HG02763 (cell line): ENCODE measurements around the gene ZNF580.

Experiments used
- ATAC-seq: cut with Tn5 transposase; IDR thresholded peaks from one replicate; pipeline ENCODE4 v1.9.1; 2021; ENCODE audit warnings: mild to moderate bottlenecking, moderate library complexity; ENCODE audit not compliant: unreplicated experiment

Gene ZNF580

GRCh38 chr19:55674841-55675660 is 34.2 kb downstream of the ZNF580 start, which contains the start of gene EPN1:
Gene EPN1, plus strand, starts transcription at chr19:55675226. Its CDS starts 3,402 bp downstream, at chr19:55678628.
- ATAC-seq: peak; percentile 75

- ATAC-seq: no peak
Measured at GRCh38 chr19:55675661-55676354, 35.0 kb downstream of the ZNF580 start.

- no peak for ATAC-seq
Measured at GRCh38 chr19:55676383-55676782, 35.6 kb downstream of the ZNF580 start.

- ATAC-seq: no peak
Measured at GRCh38 chr19:55676889-55677505, 36.2 kb downstream of the ZNF580 start.

GRCh38 chr19:55677572-55678028 is 36.8 kb downstream of the ZNF580 start:
- ATAC-seq: no peak

- ATAC-seq: peak; percentile 50
Measured at GRCh38 chr19:55678121-55678671, 37.4 kb downstream of the ZNF580 start.

GRCh38 chr19:55679343-55680257 is 38.8 kb downstream of the ZNF580 start:
- ATAC-seq: no peak

- ATAC-seq: no peak
Measured at GRCh38 chr19:55680339-55681130, 39.7 kb downstream of the ZNF580 start.

GRCh38 chr19:55681131-55682092 is 40.6 kb downstream of the ZNF580 start:
- ATAC-seq: no peak

GRCh38 chr19:55683449-55684261 is 42.9 kb downstream of the ZNF580 start:
- ATAC-seq: no peak

- no peak for ATAC-seq
Measured at GRCh38 chr19:55684946-55685681, 44.3 kb downstream of the ZNF580 start.

GRCh38 chr19:55685776-55686175 is 45.0 kb downstream of the ZNF580 start:
- ATAC-seq: no peak

GRCh38 chr19:55686311-55687050 is 45.7 kb downstream of the ZNF580 start:
- no peak for ATAC-seq

GRCh38 chr19:55687281-55688201 is 46.7 kb downstream of the ZNF580 start:
- ATAC-seq: no peak
